PC-3 (cell line): ENCODE measurements around the gene R3HDM2. TPM values are rescaled to one million over a fixed set of nuclear protein-coding genes. Genes with fewer than 3 reads are reported as not detected.

Experiments used
- ATAC-seq: fragments of 200-7000 bp; cut with Tn5 transposase; 2 replicates; pipeline ENCODE4 v1.9.1; 2020; ENCODE audit warnings: mild to moderate bottlenecking, moderate library complexity
- BruUV-seq: library from RNA; stranded (reverse); fragments of 400-500 nt; replicated peaks from 2 replicates; lab custom pipeline; 2021; lab: Mats Ljungman, UMichigan
- CTCF ChIA-PET: fragments of 300-600 bp; sonication (Branson Sonifier 250); formaldehyde crosslinking; loops from one replicate; lab custom pipeline; 2022; ENCODE audit warnings: antibody characterized with exemption; lab: Charles Lee
- POLR2A ChIA-PET: fragments of 300-600 bp; sonication (Branson Sonifier 250); formaldehyde crosslinking; loops from one replicate; lab custom pipeline; 2022; ENCODE audit warnings: antibody characterized with exemption; ENCODE audit not compliant: unreplicated experiment; lab: Charles Lee
- DNase-seq: peaks from one replicate; pipeline ENCODE4 v3.0.0-alpha.2; 2015
- H2AFZ ChIP-seq: fragments of 300-600 bp; sonication (generic); 2 replicates; pipeline ENCODE4 v1.6.0; 2016; ENCODE audit warnings: antibody characterized with exemption, low read length
- H3F3A ChIP-seq: fragments of 300-600 bp; sonication (generic); one replicate; pipeline ENCODE4 v1.6.0; 2017; ENCODE audit warnings: antibody characterized with exemption, low read length, control low read depth, mild to moderate bottlenecking; ENCODE audit not compliant: unreplicated experiment
- H3K27ac ChIP-seq: fragments of 300-600 bp; sonication (generic); 2 replicates; pipeline ENCODE4 v1.5.1; 2016; ENCODE audit warnings: mild to moderate bottlenecking, low read length
- H3K27me3 ChIP-seq: fragments of 300-600 bp; sonication (generic); 2 replicates; pipeline ENCODE4 v1.6.1; 2016; ENCODE audit warnings: low read length, mixed read lengths
- H3K36me3 ChIP-seq: fragments of 300-600 bp; sonication (generic); 2 replicates; pipeline ENCODE4 v1.6.1; 2016; ENCODE audit warnings: low read depth, mixed run types, low read length, mixed read lengths
- H3K4me1 ChIP-seq: fragments of 300-600 bp; sonication (generic); 2 replicates; pipeline ENCODE4 v1.5.1; 2016; ENCODE audit warnings: low read length; ENCODE audit not compliant: insufficient read depth
- H3K4me2 ChIP-seq: fragments of 300-600 bp; sonication (generic); 2 replicates; pipeline ENCODE4 v1.6.0; 2016; ENCODE audit warnings: low read length
- H3K4me3 ChIP-seq: fragments of 300-600 bp; sonication (generic); 2 replicates; pipeline ENCODE4 v1.5.1; 2016; ENCODE audit warnings: mild to moderate bottlenecking, low read length, mixed read lengths
- H3K79me2 ChIP-seq: fragments of 300-600 bp; sonication (generic); 2 replicates; pipeline ENCODE4 v1.6.1; 2017; ENCODE audit warnings: low read length, mixed read lengths
- H3K9ac ChIP-seq: fragments of 300-600 bp; sonication (generic); 2 replicates; pipeline ENCODE4 v1.6.0; 2016; ENCODE audit warnings: mild to moderate bottlenecking, low read length
- H3K9me2 ChIP-seq: fragments of 300-600 bp; sonication (generic); replicated peaks from 2 replicates; pipeline ENCODE4 v1.6.1; 2016; ENCODE audit warnings: mixed run types, low read length, mixed read lengths
- H3K9me3 ChIP-seq: fragments of 300-600 bp; sonication (generic); 2 replicates; pipeline ENCODE4 v1.6.1; 2016; ENCODE audit warnings: low read length, mixed read lengths
- H4K20me1 ChIP-seq: fragments of 300-600 bp; sonication (generic); 2 replicates; pipeline ENCODE4 v1.6.1; 2016; ENCODE audit warnings: low read length, mixed read lengths
- CTCF ChIP-seq: fragments of 300-600 bp; sonication (generic); conservative IDR thresholded peaks from 2 replicates; pipeline ENCODE4 v1.5.1; 2017; ENCODE audit warnings: antibody characterized with exemption, low read depth, mild to moderate bottlenecking, low read length
- EZH2 ChIP-seq: fragments of 300-600 bp; sonication (generic); IDR thresholded peaks from one replicate; pipeline ENCODE4 v1.6.1; 2017; ENCODE audit warnings: antibody characterized with exemption, mild to moderate bottlenecking, low read length; ENCODE audit not compliant: unreplicated experiment
- EZH2phosphoT487 ChIP-seq: fragments of 300-600 bp; sonication (generic); IDR thresholded peaks from 2 replicates; pipeline ENCODE4 v1.6.1; 2018; ENCODE audit warnings: mild to moderate bottlenecking, antibody characterized with exemption, low read length, borderline replicate concordance
- intact Hi-C: fragments of 100-400 bp; cut with micrococcal nuclease; formaldehyde crosslinking; loops from 2 replicates; pipeline ENCODE4 v1.9.0; 2023
- total RNA-seq: library from RNA; depleted of rRNA; stranded (reverse); fragments of >200 nt; gene quantifications from 2 replicates; pipeline ENCODE4 v1.2.3, GENCODE V29; 2014

R3HDM2 gene
- total RNA-seq, 1 experiment from 2014 or later = 14.0 TPM

- Histone ChIP-seq H4K20me1 (no peaks in the 10 kb centered on the region), H3K9ac (no peak overlapping the region), H3K4me2 (no peak overlapping the region), H3K4me1 (peaks cover 11% of the 10 kb centered on the region), H3F3A (no peaks in the 10 kb centered on the region), H3K27me3 (no peaks in the 10 kb centered on the region), H3K9me3 (no peaks in the 10 kb centered on the region), H3K27ac (no peak overlapping the region), H3K36me3 (0 out of 2 replicates have a peak, but pooled peaks cover 9% of the 10 kb centered on the region), H3K79me2 (no peaks in the 10 kb centered on the region), H2AFZ (no peak overlapping the region), H3K9me2 (no peaks in the 10 kb centered on the region), H3K4me3 (no peak overlapping the region)
- POLR2A ChIA-PET = no interaction called here
- DNase-seq = no peak
- BruUV-seq = no TSS peak
- intact Hi-C loops = no loop called here
- CTCF ChIA-PET = no interaction called here
- no peak for TF ChIP-seq EZH2
- no peak for TF ChIP-seq CTCF
- TF ChIP-seq EZH2phosphoT487 = no peak
- no peak for ATAC-seq
These were observed 101.6 kb downstream of the R3HDM2 start for GRCh38 chr12:57329219-57329618.

DNA sequence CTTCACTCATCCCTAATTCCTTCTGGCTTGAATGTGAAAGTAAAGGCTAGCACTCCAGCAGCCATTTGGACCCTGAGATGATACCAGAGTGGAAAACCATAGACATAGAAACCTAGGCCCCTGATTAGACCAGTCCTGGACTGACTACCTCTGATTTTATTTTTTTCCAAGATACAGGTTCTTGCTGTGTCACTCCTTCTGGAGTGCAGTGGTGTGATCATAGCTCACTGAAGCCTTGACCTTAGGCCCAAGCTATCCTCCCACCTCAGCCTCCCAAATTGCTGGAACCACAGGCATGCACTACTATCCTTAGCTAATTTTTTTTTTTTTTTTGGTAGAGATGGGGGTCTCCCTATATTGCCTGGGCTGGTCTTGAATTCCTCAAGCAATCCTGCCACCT lies 105.4 kb downstream of the R3HDM2 start:
- ChIA-PET CTCF (no interaction called here), POLR2A (no interaction called here)
- no peak for DNase-seq
- ATAC-seq = no peak
- no peaks in the 10 kb centered on the region for H3K27me3 ChIP-seq
- H3K4me2 ChIP-seq = no peak overlapping the region
- H3K36me3 ChIP-seq = 0 out of 2 replicates have a peak, but pooled peaks cover 9% of the 10 kb centered on the region
- H3K79me2 ChIP-seq = no peaks in the 10 kb centered on the region
- H3K4me3 ChIP-seq = no peak overlapping the region
- H3K9me3 ChIP-seq = no peaks in the 10 kb centered on the region
- no peak overlapping the region for H3K9ac ChIP-seq
- TF ChIP-seq CTCF (no peak), EZH2 (no peak), EZH2phosphoT487 (no peak)
- H3K4me1 ChIP-seq = no peaks in the 10 kb centered on the region
- no TSS peak for BruUV-seq
- H4K20me1 ChIP-seq = no peaks in the 10 kb centered on the region
- H3F3A ChIP-seq = no peaks in the 10 kb centered on the region
- no peak overlapping the region for H3K27ac ChIP-seq
- intact Hi-C loops = no loop called here
- H3K9me2 ChIP-seq = no peaks in the 10 kb centered on the region
- no peak overlapping the region for H2AFZ ChIP-seq

GRCh38 chr12:57323416-57323815 lies 107.4 kb downstream of the R3HDM2 start:
- no peak for TF ChIP-seq EZH2phosphoT487
- TF ChIP-seq EZH2 = no peak
- no peak for TF ChIP-seq CTCF
- ChIA-PET CTCF (no interaction called here), POLR2A (no interaction called here)
- no peak for DNase-seq
- Histone ChIP-seq H2AFZ (no peak overlapping the region), H3K79me2 (no peaks in the 10 kb centered on the region), H3F3A (no peaks in the 10 kb centered on the region), H3K9me2 (no peaks in the 10 kb centered on the region), H3K27me3 (no peaks in the 10 kb centered on the region), H3K36me3 (no peaks in the 10 kb centered on the region), H3K4me2 (no peak overlapping the region), H3K4me1 (peaks cover 6% of the 10 kb centered on the region; the same call in 1 of the 2 replicates), H3K27ac (no peak overlapping the region), H4K20me1 (no peaks in the 10 kb centered on the region), H3K9ac (no peak overlapping the region), H3K9me3 (no peaks in the 10 kb centered on the region), H3K4me3 (no peak overlapping the region)
- no peak for ATAC-seq
- intact Hi-C loops = no loop called here
- no TSS peak for BruUV-seq
